ENCODE measurements around the gene TTC28. TPM values are rescaled to one million over a fixed set of nuclear protein-coding genes. Genes with fewer than 3 reads are reported as not detected.

TTC28 gene
- total RNA-seq, 1 experiment from 2014 or later = not detected

DNA sequence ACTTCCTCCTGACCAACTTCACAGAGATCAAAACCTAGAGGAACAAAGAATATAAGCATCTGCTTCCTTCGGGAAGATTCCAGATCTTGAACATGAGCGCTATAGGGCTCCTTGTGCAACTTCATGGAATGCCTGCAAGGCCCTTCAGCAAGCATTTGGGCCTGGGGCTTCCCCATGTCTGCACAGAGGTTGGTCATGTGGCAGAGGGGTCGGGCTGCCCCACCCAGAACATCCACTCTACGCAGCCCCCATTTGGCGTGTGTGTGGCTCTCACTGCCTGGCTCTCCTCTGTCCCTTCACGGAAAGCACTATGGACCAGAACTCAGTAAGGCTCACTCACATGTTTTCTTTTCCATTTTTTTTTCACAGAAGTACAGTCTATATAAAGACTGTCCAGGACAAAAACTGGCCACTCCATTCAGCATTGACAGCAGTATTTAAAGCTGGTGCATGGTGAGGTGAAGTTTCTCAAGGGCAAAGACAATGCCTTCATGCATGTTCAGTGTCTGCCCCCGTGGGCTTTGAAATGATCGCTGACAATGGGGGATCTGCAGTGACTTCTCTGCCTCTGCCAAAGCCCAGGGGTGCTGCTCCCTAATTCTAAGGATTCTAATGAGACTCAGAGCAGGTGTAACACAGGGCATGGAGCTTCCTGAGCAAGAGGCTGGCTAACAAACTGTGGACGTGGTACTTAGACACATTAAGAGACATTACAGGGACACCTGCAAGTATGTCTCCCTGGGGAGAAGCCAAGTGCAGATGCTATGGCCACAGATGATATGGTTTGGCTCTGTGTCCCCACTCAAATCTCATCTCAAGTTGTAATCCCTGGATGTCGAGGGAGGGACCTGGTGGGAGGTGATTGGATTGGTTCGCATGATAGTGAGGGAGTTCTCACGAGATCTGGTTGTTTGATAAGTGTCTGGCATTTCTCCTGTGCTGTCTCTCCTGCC is 694.0 kb downstream of the TTC28 start:
- no peaks in the 10 kb centered on the region for H3K4me1 Mint-ChIP-seq (ENCODE audit: insufficient read depth, unreplicated experiment)
- DNase-seq (ENCODE audit: unreplicated experiment) = no peak
- intact Hi-C loops (cut with micrococcal nuclease) = no loop called here
- no peak overlapping the region for H3K27ac Mint-ChIP-seq (ENCODE audit: low read depth, unreplicated experiment)
- POLR2A ChIA-PET = no interaction called here
- no peaks in the 10 kb centered on the region for H3K36me3 Mint-ChIP-seq (ENCODE audit: insufficient read depth, unreplicated experiment)
- H3K27me3 Mint-ChIP-seq (ENCODE audit: insufficient read depth, unreplicated experiment) = no peaks in the 10 kb centered on the region
- no peak overlapping the region for H3K4me3 Mint-ChIP-seq (ENCODE audit: unreplicated experiment)
- TF ChIP-seq, protein P1, sequence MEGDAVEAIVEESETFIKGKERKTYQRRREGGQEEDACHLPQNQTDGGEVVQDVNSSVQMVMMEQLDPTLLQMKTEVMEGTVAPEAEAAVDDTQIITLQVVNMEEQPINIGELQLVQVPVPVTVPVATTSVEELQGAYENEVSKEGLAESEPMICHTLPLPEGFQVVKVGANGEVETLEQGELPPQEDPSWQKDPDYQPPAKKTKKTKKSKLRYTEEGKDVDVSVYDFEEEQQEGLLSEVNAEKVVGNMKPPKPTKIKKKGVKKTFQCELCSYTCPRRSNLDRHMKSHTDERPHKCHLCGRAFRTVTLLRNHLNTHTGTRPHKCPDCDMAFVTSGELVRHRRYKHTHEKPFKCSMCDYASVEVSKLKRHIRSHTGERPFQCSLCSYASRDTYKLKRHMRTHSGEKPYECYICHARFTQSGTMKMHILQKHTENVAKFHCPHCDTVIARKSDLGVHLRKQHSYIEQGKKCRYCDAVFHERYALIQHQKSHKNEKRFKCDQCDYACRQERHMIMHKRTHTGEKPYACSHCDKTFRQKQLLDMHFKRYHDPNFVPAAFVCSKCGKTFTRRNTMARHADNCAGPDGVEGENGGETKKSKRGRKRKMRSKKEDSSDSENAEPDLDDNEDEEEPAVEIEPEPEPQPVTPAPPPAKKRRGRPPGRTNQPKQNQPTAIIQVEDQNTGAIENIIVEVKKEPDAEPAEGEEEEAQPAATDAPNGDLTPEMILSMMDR (IDR thresholded peaks at IDR 0.05; ENCODE audit: unreplicated experiment) = no peak
- no peaks in the 10 kb centered on the region for H3K9me3 Mint-ChIP-seq (ENCODE audit: unreplicated experiment)
- BruUV-seq (replicated peaks) = no TSS peak
- CTCF ChIA-PET = interaction anchor here (0.6 kb wide), 1 partner anchor 1312 kb away, joined by 3 read pairs; no protein-coding TSS in a partner anchor

DNA sequence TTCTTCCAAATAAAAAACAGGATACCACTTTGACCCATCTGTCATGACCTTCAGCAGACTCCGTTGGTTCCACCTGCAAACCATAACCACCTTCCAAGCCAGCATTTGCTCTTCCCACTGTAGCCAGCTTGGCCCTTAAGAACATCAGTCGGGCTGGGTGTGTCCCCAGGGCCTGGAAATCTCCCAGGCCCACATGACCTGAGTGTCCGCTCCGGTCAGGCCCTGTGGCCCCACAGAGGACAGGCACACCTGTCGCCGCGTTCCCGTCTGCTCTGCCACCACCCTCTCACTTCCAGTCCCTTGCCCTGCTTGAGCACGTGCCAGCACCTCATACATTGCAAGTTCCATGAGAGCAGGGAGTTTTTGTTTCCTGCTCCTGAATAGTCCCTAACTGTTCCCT is 694.9 kb downstream of the TTC28 start:
- H3K27ac Mint-ChIP-seq (ENCODE audit: low read depth, unreplicated experiment) = no peak overlapping the region
- H3K9me3 Mint-ChIP-seq (ENCODE audit: unreplicated experiment) = no peaks in the 10 kb centered on the region
- CTCF ChIA-PET = no interaction called here

DNA sequence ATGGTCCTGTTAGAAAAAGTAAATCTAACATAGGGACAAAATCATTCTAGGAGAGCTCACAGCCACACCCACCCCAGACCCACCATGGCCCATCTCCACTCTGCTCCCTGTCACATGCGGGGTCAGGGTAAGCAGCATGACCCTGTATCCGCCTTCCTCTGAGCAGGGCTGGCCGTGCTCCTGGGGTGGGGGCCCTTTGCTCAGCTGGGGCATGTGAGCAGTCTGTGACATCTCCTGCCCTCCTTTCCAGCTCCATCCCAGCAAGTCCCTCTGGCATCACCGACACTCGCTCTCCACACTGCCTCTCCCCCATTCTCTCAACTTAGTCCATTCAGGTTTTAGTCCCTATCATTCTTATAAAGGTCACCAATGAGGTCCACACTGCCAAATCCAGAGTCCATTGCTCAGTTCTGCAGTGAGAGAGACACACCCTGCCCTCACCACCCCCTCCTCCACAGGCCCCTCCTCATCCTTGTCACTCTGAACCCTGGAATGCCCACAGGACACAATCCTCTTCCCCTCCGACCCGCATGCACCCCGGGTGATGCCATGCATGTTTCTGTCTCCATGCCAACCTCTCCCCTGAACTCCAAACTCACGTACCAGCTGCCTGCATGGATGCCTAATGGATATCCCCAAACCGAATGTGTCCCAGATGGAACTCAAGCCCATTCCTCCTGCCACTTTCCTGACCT is 695.5 kb downstream of the TTC28 start:
- no peak for DNase-seq (ENCODE audit: unreplicated experiment)
- TF ChIP-seq, protein P1 (IDR thresholded peaks at IDR 0.05; ENCODE audit: unreplicated experiment) = no peak
- Mint-ChIP-seq H3K4me1 (ENCODE audit: insufficient read depth, unreplicated experiment) (no peaks in the 10 kb centered on the region), H3K36me3 (ENCODE audit: insufficient read depth, unreplicated experiment) (no peaks in the 10 kb centered on the region), H3K9me3 (ENCODE audit: unreplicated experiment) (no peaks in the 10 kb centered on the region), H3K27me3 (ENCODE audit: insufficient read depth, unreplicated experiment) (no peaks in the 10 kb centered on the region), H3K27ac (ENCODE audit: low read depth, unreplicated experiment) (no peak overlapping the region), H3K4me3 (ENCODE audit: unreplicated experiment) (no peak overlapping the region)
- ChIA-PET POLR2A (interaction anchor here (1.0 kb wide), 1 partner anchor 12 kb away, joined by 3 read pairs; no protein-coding TSS in a partner anchor), CTCF (interaction anchor here (0.6 to 1.1 kb wide), 3 partner anchors 25 to 63 kb away, joined by 3 to 5 read pairs (median 3); no protein-coding TSS in a partner anchor)
- no TSS peak for BruUV-seq (replicated peaks)
- intact Hi-C loops (cut with micrococcal nuclease) = no loop called here

More for the DNA sequence above, 694.9 kb downstream of the TTC28 start:
- intact Hi-C loops (cut with micrococcal nuclease) = no loop called here
- H3K27me3 Mint-ChIP-seq (ENCODE audit: insufficient read depth, unreplicated experiment) = no peaks in the 10 kb centered on the region
- POLR2A ChIA-PET = no interaction called here
- DNase-seq (ENCODE audit: unreplicated experiment) = no peak
- H3K36me3 Mint-ChIP-seq (ENCODE audit: insufficient read depth, unreplicated experiment) = no peaks in the 10 kb centered on the region
- no TSS peak for BruUV-seq (replicated peaks)
- TF ChIP-seq, protein P1 (IDR thresholded peaks at IDR 0.05; ENCODE audit: unreplicated experiment) = no peak
- no peak overlapping the region for H3K4me3 Mint-ChIP-seq (ENCODE audit: unreplicated experiment)
- no peaks in the 10 kb centered on the region for H3K4me1 Mint-ChIP-seq (ENCODE audit: insufficient read depth, unreplicated experiment)

DNA sequence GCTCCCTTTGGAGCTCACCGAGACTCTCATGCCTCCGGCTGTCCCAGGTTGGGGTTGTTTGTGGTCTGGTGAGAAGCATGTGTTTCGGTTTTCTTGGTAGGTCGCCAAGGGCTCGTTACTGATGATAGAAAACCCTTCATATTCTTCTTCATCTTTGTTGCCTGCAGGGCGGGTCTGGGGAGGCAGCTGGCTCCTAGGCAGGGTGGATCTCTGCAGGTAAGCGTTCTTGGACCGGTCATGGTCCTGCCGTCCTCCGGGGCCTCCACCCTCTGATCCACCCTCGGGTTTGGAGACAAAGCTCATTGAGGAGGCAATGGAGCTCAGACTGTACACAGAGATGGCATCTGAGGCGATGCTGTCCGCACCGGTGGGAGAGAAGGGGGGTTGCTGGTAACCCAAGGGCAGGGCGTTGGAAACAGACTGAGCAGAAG is 696.3 kb downstream of the TTC28 start:
- intact Hi-C loops (cut with micrococcal nuclease) = no loop called here
- TF ChIP-seq, protein P1 (IDR thresholded peaks at IDR 0.05; ENCODE audit: unreplicated experiment) = no peak
- BruUV-seq (replicated peaks) = no TSS peak
- H3K27me3 Mint-ChIP-seq (ENCODE audit: insufficient read depth, unreplicated experiment) = no peaks in the 10 kb centered on the region
- no peak overlapping the region for H3K27ac Mint-ChIP-seq (ENCODE audit: low read depth, unreplicated experiment)
- no peaks in the 10 kb centered on the region for H3K9me3 Mint-ChIP-seq (ENCODE audit: unreplicated experiment)
- ChIA-PET POLR2A (interaction anchor here (0.6 to 1.0 kb wide), 2 partner anchors 11 to 1068 kb away, joined by 3 read pairs; no protein-coding TSS in a partner anchor), CTCF (interaction anchor here (0.6 to 1.1 kb wide), 6 partner anchors 24 to 845 kb away, joined by 3 to 5 read pairs (median 4); no protein-coding TSS in a partner anchor)
- H3K4me1 Mint-ChIP-seq (ENCODE audit: insufficient read depth, unreplicated experiment) = no peaks in the 10 kb centered on the region
- DNase-seq (ENCODE audit: unreplicated experiment) = no peak
- no peak overlapping the region for H3K4me3 Mint-ChIP-seq (ENCODE audit: unreplicated experiment)
- H3K36me3 Mint-ChIP-seq (ENCODE audit: insufficient read depth, unreplicated experiment) = no peaks in the 10 kb centered on the region
